Peyer's patch (tissue), 4 donors: Measurements from ENCODE around the gene INF2. TPM values are rescaled to one million over a fixed set of nuclear protein-coding genes. Genes with fewer than 3 reads are reported as not detected.

Experiments
- DNase-seq, 3 donors: peaks; one replicate each; pipeline ENCODE4 v3.0.0-alpha.2; 2017 to 2019
- H3K27ac ChIP-seq, 4 donors: fragments of 200-600 bp; sonication (generic); one replicate each; pipeline ENCODE4 v1.5.1; 2016 to 2019
- H3K27me3 ChIP-seq, 2 donors: fragments of 200-600 bp; sonication (generic); one replicate each; pipeline ENCODE4 v1.5.1; 2019
- H3K36me3 ChIP-seq, 3 donors: fragments of 200-600 bp; sonication (generic); one replicate each; pipeline ENCODE4 v1.5.1; 2016 to 2019
- H3K4me1 ChIP-seq, 4 donors: fragments of 200-600 bp; sonication (generic); one replicate each; pipeline ENCODE4 v1.5.1; 2016 to 2019
- H3K4me3 ChIP-seq, 4 donors: fragments of 200-600 bp; sonication (generic); 1 replicate in 3 of 4; 2 replicates in 1 of 4; pipeline ENCODE4 v1.5.1; 2016 to 2019; ENCODE audit warnings: mild to moderate bottlenecking in 1 of 4
- H3K9me3 ChIP-seq, 4 donors: fragments of 200-600 bp; sonication (generic); one replicate each; pipeline ENCODE4 v1.5.1; 2016 to 2019; ENCODE audit warnings: mild to moderate bottlenecking in 1 of 4
- POLR2A ChIP-seq, 2 donors: fragments of 450-650 bp; IDR thresholded peaks; one replicate each; pipeline ENCODE4 v1.5.1; 2017; ENCODE audit warnings: antibody characterized with exemption in 2 of 2, mild to moderate bottlenecking in 2 of 2, moderate library complexity in 2 of 2
- total RNA-seq, 4 donors: library from RNA; depleted of rRNA; stranded (reverse); fragments of >200 nt; gene quantifications; one replicate each; pipeline ENCODE4 v1.1.0, GENCODE V29; 2016
- TF ChIP-seq, protein P1 (sequence below), 6 experiments: fragments of 450-650 bp in 4 of 6; fragments of 200-600 bp in 2 of 6; sonication (generic) in 1 of 6; IDR thresholded peaks; one replicate each; pipeline ENCODE4 v1.5.1; 2017 to 2019; ENCODE audit warnings: antibody characterized with exemption in 6 of 6, mild to moderate bottlenecking in 3 of 6, moderate library complexity in 1 of 6

INF2 gene
- total RNA-seq, 4 donors from 2014 or later: 137 to 287 (median 203) TPM

DNA sequence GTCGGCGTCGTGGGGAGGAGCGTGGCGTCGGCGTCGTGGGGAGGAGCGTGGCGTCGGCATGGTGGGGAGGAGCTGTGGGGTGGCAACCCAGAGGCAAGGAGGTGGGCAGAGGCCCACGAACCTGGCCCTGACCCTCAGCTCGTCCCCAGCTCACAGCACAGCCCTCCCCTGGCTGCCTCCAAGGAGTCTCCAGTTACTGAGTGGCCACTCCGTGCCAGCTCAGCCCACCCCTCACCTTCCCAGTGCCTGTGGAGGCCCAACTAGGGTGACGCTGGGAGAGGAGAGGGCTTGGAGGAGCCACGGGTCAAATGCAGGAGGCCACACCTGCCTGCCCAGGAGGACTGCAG, 40.4 kb downstream of the INF2 start:
- Histone ChIP-seq H3K4me1 (peaks cover 3 to 29% (median 6%) of the 10 kb centered on the region in 4 donors), H3K27me3 (no peaks in the 10 kb centered on the region), H3K4me3 (no peak overlapping the region), H3K36me3 (no peaks in the 10 kb centered on the region), H3K27ac (no peak overlapping the region), H3K9me3 (no peaks in the 10 kb centered on the region)
- no peak for DNase-seq
- TF ChIP-seq, protein P1, sequence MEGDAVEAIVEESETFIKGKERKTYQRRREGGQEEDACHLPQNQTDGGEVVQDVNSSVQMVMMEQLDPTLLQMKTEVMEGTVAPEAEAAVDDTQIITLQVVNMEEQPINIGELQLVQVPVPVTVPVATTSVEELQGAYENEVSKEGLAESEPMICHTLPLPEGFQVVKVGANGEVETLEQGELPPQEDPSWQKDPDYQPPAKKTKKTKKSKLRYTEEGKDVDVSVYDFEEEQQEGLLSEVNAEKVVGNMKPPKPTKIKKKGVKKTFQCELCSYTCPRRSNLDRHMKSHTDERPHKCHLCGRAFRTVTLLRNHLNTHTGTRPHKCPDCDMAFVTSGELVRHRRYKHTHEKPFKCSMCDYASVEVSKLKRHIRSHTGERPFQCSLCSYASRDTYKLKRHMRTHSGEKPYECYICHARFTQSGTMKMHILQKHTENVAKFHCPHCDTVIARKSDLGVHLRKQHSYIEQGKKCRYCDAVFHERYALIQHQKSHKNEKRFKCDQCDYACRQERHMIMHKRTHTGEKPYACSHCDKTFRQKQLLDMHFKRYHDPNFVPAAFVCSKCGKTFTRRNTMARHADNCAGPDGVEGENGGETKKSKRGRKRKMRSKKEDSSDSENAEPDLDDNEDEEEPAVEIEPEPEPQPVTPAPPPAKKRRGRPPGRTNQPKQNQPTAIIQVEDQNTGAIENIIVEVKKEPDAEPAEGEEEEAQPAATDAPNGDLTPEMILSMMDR (IDR thresholded peaks at IDR 0.05): no peak
- TF ChIP-seq POLR2A (IDR thresholded peaks at IDR 0.05): no peak

DNA sequence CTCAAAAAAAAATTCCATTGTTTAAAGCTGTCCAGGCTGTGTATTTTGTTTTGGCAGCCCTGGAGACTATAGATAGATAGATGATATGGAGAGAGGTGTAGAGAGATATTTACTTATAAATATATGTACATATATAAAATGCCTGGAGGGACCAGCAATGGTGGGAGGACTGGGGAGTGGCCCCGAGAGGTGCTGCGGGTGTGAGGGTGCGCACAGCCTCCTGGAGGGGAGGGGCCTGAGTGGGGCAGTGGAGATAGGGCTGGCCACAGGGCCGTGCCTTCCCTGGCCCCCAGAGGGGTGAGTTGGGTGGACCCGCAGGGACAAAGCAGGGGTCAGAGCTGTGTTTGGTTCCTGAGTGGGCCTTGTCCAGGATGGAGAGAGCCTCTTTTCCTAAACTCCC, 41.1 kb downstream of the INF2 start:
- no peaks in the 10 kb centered on the region for H3K36me3 ChIP-seq

DNA sequence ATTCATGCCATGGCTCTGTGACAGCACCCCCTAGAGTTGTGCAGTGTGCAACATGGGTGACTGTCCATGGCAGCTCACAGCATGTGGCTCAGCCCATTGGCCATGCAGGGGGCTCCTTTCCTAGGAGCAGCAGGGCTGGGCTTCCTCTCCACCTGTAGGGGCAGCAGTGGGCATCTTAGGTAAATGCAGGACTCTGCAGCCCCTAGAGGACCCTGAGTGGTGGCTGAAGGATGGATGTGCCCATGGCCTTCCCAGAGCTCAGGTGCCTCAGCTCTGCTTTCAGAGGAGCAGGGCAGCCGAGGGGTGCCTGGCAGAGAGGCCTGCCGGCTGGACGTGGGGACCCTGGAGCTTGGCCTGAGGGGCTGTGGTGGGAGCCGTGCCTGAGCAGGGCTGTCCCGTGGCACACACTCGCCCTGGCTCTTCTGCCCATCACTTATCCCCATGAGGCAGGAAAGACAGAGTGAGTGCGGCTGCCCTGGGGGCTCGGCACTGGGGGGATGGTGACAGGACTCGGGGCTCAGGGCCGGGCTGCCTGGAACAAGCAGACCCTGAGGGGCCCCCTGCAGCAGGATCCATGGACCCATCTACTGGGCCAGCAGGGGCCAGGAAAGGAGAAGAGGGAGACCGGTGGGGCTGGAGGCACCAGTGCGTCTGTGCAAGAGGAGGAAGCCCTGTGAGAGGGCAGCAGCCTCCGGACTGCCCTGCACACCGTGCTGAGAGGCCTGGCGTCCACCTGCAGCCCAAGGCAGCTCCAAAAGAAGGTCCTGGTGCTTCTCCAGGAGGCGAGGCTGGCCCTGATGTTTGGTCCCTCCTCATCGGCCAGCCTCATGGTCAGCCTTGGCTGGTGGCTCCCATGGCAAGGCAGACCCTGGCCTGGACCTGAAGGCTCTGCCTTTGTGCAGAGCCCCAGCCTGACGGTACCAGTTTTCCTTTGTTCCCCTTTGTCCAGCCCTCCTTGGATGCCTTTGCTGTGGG, 42.2 kb downstream of the INF2 start:
- no peak overlapping the region for H3K4me3 ChIP-seq

More for the DNA sequence above, 41.1 kb downstream of the INF2 start:
- no peak overlapping the region for H3K4me3 ChIP-seq
- H3K4me1 ChIP-seq: peaks cover 0 to 29% (median 5%) of the 10 kb centered on the region in 4 donors
- TF ChIP-seq, protein P1 (IDR thresholded peaks at IDR 0.05): no peak
- TF ChIP-seq POLR2A (IDR thresholded peaks at IDR 0.05): no peak
- no peak overlapping the region for H3K27ac ChIP-seq
- no peaks in the 10 kb centered on the region for H3K27me3 ChIP-seq
- DNase-seq: no peak
- H3K9me3 ChIP-seq: no peaks in the 10 kb centered on the region

DNA sequence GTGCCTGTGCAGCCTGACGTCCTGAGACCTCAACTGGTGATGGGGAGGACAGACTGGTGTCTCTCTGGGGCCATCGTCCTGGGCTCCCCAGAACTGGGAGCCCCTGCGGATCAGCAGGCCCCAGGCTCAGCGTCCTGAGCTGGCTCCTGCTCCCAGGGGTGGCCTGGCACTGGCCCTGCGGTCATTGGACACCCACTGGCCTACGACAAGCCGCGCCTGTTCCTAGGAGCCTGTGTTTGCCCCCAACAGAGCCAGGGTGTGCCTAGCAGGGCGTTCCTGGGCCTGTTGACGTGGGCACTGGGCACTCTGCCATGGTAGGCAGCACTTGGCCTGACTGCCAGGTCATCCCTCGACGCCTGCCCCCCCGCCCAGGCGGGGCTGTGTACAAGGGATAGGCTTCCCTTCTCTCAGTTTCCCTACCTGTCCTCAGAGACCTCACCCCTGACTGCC, 43.0 kb downstream of the INF2 start:
- no peaks in the 10 kb centered on the region for H3K27me3 ChIP-seq
- H3K27ac ChIP-seq: peak overlapping the region in 2 of 4 donors; percentile 57 to 69
- H3K36me3 ChIP-seq: no peaks in the 10 kb centered on the region
- H3K4me1 ChIP-seq: peaks cover 0 to 33% (median 5%) of the 10 kb centered on the region in 4 donors
- H3K9me3 ChIP-seq: no peaks in the 10 kb centered on the region
- H3K4me3 ChIP-seq: no peak overlapping the region
- TF ChIP-seq, protein P1 (IDR thresholded peaks at IDR 0.05): no peak
- no peak for TF ChIP-seq POLR2A (IDR thresholded peaks at IDR 0.05)
- DNase-seq: peak in 2 of 3 donors; percentile 86 to 91

More for the DNA sequence above, 42.2 kb downstream of the INF2 start:
- H3K27ac ChIP-seq: peak overlapping the region in 2 of 4 donors; percentile 27 to 57
- peaks cover 0 to 33% (median 5%) of the 10 kb centered on the region in 4 donors for H3K4me1 ChIP-seq
- no peaks in the 10 kb centered on the region for H3K27me3 ChIP-seq
- H3K9me3 ChIP-seq: no peaks in the 10 kb centered on the region
- no peak for DNase-seq
- TF ChIP-seq POLR2A (IDR thresholded peaks at IDR 0.05): no peak
- TF ChIP-seq, protein P1 (IDR thresholded peaks at IDR 0.05): peak in 1 of 6 experiments; percentile 8
- H3K36me3 ChIP-seq: no peaks in the 10 kb centered on the region

DNA sequence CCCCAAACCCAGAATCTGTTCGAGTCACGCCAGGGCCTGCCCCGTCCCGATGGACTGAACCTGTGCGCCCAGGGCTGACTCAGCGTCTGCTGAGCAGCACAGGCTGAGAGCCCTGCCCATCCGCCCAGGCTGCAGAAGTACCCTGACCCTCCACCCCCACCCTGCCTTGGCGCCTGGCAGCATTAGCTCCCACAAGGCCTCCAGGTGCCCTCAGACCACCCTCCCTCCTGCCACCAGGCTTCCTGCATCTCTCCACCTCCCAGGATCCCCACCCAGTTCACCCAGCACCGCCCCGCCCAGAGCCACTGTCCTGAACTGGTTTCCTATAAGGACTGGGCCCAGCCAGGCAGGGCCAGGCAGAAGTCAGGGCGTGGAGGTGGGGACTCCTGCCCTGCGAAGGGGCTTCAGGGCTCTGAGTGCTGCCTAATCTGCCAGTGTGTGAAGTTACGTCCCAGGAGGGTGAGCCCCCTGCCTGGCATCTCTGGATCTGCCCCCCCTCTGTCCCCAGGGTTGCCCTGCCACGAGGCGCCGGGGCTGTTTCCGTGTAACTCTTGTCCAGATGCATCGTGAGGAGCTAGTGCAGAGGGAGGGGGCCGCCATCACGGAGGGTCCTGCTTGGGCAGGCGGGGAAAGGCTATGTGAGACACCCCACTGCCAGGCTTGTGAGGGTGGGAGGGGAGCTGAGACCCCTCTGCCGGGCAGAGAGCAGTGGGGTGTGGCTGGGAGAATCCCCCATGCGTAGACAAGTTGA, 43.7 kb downstream of the INF2 start:
- Histone ChIP-seq H3K27ac (peak overlapping the region in 2 of 4 donors; percentile 57 to 69), H3K27me3 (no peaks in the 10 kb centered on the region), H3K9me3 (no peaks in the 10 kb centered on the region), H3K4me1 (peaks cover 0 to 33% (median 5%) of the 10 kb centered on the region in 4 donors), H3K4me3 (no peak overlapping the region), H3K36me3 (no peaks in the 10 kb centered on the region)
- peak in 1 of 2 donors; percentile 21 for TF ChIP-seq POLR2A (IDR thresholded peaks at IDR 0.05)
- TF ChIP-seq, protein P1 (IDR thresholded peaks at IDR 0.05): no peak
- DNase-seq: peak in 2 of 3 donors; percentile 79 to 88
